HEK293T (cell line): ENCODE results near the gene CRYGS.
"Not testable (repeated sequence)": the region's sequence is repeated elsewhere in the genome, so short reads cannot be mapped to it uniquely, and the experiment has no call there.

Source experiments
- CTCF ChIA-PET: fragments of 350-600 bp; formaldehyde crosslinking; extraction: SDS; loops from one replicate; lab custom pipeline; 2021; ENCODE audit warnings: antibody characterized with exemption, inconsistent platforms; lab: Yijun Ruan, JAX
- POLR2A ChIA-PET: fragments of 350-600 bp; formaldehyde crosslinking; extraction: SDS; loops from one replicate; lab custom pipeline; 2020; ENCODE audit warnings: antibody characterized with exemption, inconsistent platforms; lab: Yijun Ruan, JAX
- DNase-seq: peaks from one replicate; pipeline ENCODE4 v3.0.0; 2012; ENCODE audit warnings: mixed read lengths; ENCODE audit errors: extremely low spot score
- ARNT ChIP-seq: fragments of 450-650 bp; IDR thresholded peaks from 2 replicates; pipeline ENCODE4 v1.6.1; 2017; ENCODE audit warnings: mild to moderate bottlenecking
- BHLHE40 ChIP-seq: fragments of 450-650 bp; IDR thresholded peaks from 2 replicates; pipeline ENCODE4 v1.6.1; 2016; ENCODE audit warnings: mild to moderate bottlenecking, moderate library complexity, borderline replicate concordance
- CTBP1 ChIP-seq: fragments of 450-650 bp; IDR thresholded peaks from 2 replicates; pipeline ENCODE4 v1.6.1; 2016; ENCODE audit warnings: borderline replicate concordance
- ELF4 ChIP-seq: fragments of 450-650 bp; IDR thresholded peaks from 2 replicates; pipeline ENCODE4 v1.6.1; 2017; ENCODE audit warnings: antibody characterized with exemption
- FOXA1 ChIP-seq: fragments of 450-650 bp; IDR thresholded peaks from 2 replicates; pipeline ENCODE4 v1.6.1; 2016; ENCODE audit warnings: mild to moderate bottlenecking
- FOXK2 ChIP-seq: fragments of 450-650 bp; IDR thresholded peaks from 2 replicates; pipeline ENCODE4 v1.6.1; 2016; ENCODE audit warnings: mild to moderate bottlenecking
- FOXM1 ChIP-seq: fragments of 450-650 bp; IDR thresholded peaks from 2 replicates; pipeline ENCODE4 v1.6.1; 2017; ENCODE audit warnings: mild to moderate bottlenecking, borderline replicate concordance
- HDGF ChIP-seq: fragments of 450-650 bp; IDR thresholded peaks from 2 replicates; pipeline ENCODE4 v1.6.1; 2017; ENCODE audit warnings: antibody characterized with exemption, borderline replicate concordance
- L3MBTL2 ChIP-seq: fragments of 450-650 bp; conservative IDR thresholded peaks from 2 replicates; pipeline ENCODE4 v1.6.1; 2016; ENCODE audit warnings: mild to moderate bottlenecking
- LEF1 ChIP-seq: fragments of 450-650 bp; IDR thresholded peaks from 2 replicates; pipeline ENCODE4 v1.6.1; 2017; ENCODE audit warnings: mild to moderate bottlenecking, borderline replicate concordance
- NFRKB ChIP-seq: fragments of 450-650 bp; IDR thresholded peaks from 2 replicates; pipeline ENCODE4 v1.6.1; 2016; ENCODE audit warnings: mild to moderate bottlenecking, moderate library complexity
- PKNOX1 ChIP-seq: fragments of 450-650 bp; IDR thresholded peaks from 2 replicates; pipeline ENCODE4 v1.6.1; 2016
- SP1 ChIP-seq: fragments of 450-650 bp; IDR thresholded peaks from 2 replicates; pipeline ENCODE4 v1.6.1; 2017
- SUZ12 ChIP-seq: fragments of 450-650 bp; IDR thresholded peaks from 2 replicates; pipeline ENCODE4 v1.6.1; 2016; ENCODE audit warnings: mild to moderate bottlenecking
- TARDBP ChIP-seq: fragments of 450-650 bp; IDR thresholded peaks from 2 replicates; pipeline ENCODE4 v1.6.1; 2016
- ZNF384 ChIP-seq: fragments of 450-650 bp; IDR thresholded peaks from 2 replicates; pipeline ENCODE4 v1.6.1; 2016

CRYGS gene

GRCh38 chr3:186571644-186572013, 27.4 kb upstream of the CRYGS start:
- no peak for DNase-seq
- CTCF ChIA-PET = interaction anchor here (0.7 kb wide), 1 partner anchor 84 kb away, joined by 3 read pairs; no protein-coding TSS in a partner anchor
- TF ChIP-seq SP1 (no peak), SUZ12 (no peak), FOXM1 (no peak), BHLHE40 (no peak), LEF1 (no peak), L3MBTL2 (no peak), ZNF384 (no peak), FOXA1 (no peak), ELF4 (no peak), CTBP1 (no peak), FOXK2 (no peak), ARNT (no peak), PKNOX1 (no peak), NFRKB (no peak), TARDBP (no peak), HDGF (no peak)
- POLR2A ChIA-PET = no interaction called here

- TF ChIP-seq SP1 (no peak), HDGF (no peak), LEF1 (no peak), BHLHE40 (no peak), ELF4 (no peak), FOXK2 (no peak), ZNF384 (no peak), FOXA1 (no peak), NFRKB (no peak), FOXM1 (no peak), CTBP1 (no peak), PKNOX1 (no peak), ARNT (no peak), SUZ12 (no peak), TARDBP (no peak), L3MBTL2 (no peak)
- no peak for DNase-seq
- ChIA-PET CTCF (interaction anchor here (0.7 kb wide), 1 partner anchor 84 kb away, joined by 3 read pairs; no protein-coding TSS in a partner anchor), POLR2A (interaction anchor here (0.7 to 1.0 kb wide), 3 partner anchors 18 to 627 kb away, joined by 3 to 5 read pairs (median 3); partner anchors contain the start of gene EIF4A2)
These were observed 26.9 kb upstream of the CRYGS start for GRCh38 chr3:186570941-186571643.

- peak; percentile 82 for DNase-seq
- TF ChIP-seq SP1 = no peak
- no peak for TF ChIP-seq PKNOX1
- TF ChIP-seq HDGF = no peak
- no peak for TF ChIP-seq TARDBP
- TF ChIP-seq FOXA1 = no peak
- no peak; the same call in 1 of the 2 replicates for TF ChIP-seq L3MBTL2
- TF ChIP-seq ZNF384 = no peak
- no peak for TF ChIP-seq LEF1
- no peak for TF ChIP-seq NFRKB
- TF ChIP-seq FOXM1 = no peak
- TF ChIP-seq SUZ12 = no peak
- TF ChIP-seq BHLHE40 = no peak
- no peak for TF ChIP-seq ARNT
- no peak for TF ChIP-seq FOXK2
- no peak for TF ChIP-seq CTBP1
- no peak for TF ChIP-seq ELF4
- CTCF ChIA-PET = no interaction called here
- POLR2A ChIA-PET = interaction anchor here (0.7 to 1.0 kb wide), 5 partner anchors 8 to 626 kb away, joined by 3 to 5 read pairs (median 3); partner anchors contain the start of gene EIF4A2
These were observed 26.1 kb upstream of the CRYGS start, which contains the start of gene DNAJB11 for GRCh38 chr3:186570096-186570940. DNAJB11 (plus strand) TSS chr3:186570720; CDS start chr3:186570898, 178 bp downstream.

GRCh38 chr3:186569779-186570095, 25.6 kb upstream of the CRYGS start:
- CTCF ChIA-PET = no interaction called here
- DNase-seq = no peak
- POLR2A ChIA-PET = interaction anchor here (0.7 to 1.0 kb wide), 4 partner anchors 9 to 214 kb away, joined by 3 to 5 read pairs (median 4); partner anchors contain the start of gene EIF4A2
- no peak for TF ChIP-seq NFRKB
- no peak for TF ChIP-seq SP1
- TF ChIP-seq FOXM1 = no peak
- no peak for TF ChIP-seq CTBP1
- no peak for TF ChIP-seq LEF1
- TF ChIP-seq BHLHE40 = no peak
- TF ChIP-seq L3MBTL2 = no peak
- no peak for TF ChIP-seq HDGF
- TF ChIP-seq ARNT = no peak
- TF ChIP-seq FOXA1 = no peak
- no peak for TF ChIP-seq ZNF384
- TF ChIP-seq FOXK2 = no peak
- TF ChIP-seq PKNOX1 = no peak
- no peak for TF ChIP-seq TARDBP
- no peak for TF ChIP-seq ELF4

- POLR2A ChIA-PET, DNase-seq, CTCF ChIA-PET: not testable (repeated sequence)
These were observed 25.2 kb upstream of the CRYGS start for GRCh38 chr3:186569361-186569760.
